Measurements from ENCODE around the gene ROBO3.

The ROBO3 gene

GRCh38 chr11:124846070-124846673, 19.1 kb upstream of the ROBO3 start:
- no peak for DNase-seq

GRCh38 chr11:124859171-124859570, 6.1 kb upstream of the ROBO3 start:
- DNase-seq = no peak

- DNase-seq = no peak
These were observed 3.6 kb upstream of the ROBO3 start for GRCh38 chr11:124861670-124862069.

- no peak for DNase-seq
These were observed 2.0 kb upstream of the ROBO3 start for GRCh38 chr11:124863137-124863825.

GRCh38 chr11:124863826-124864165, 1.4 kb upstream of the ROBO3 start:
- DNase-seq = no peak

- DNase-seq = no peak
These were observed 898 bp upstream of the ROBO3 start for GRCh38 chr11:124864176-124864891.

- DNase-seq = no peak
These were observed 396 bp upstream of the ROBO3 start for GRCh38 chr11:124864892-124865180.

- DNase-seq = no peak
These were observed 945 bp downstream of the ROBO3 start for GRCh38 chr11:124865902-124866851.

GRCh38 chr11:124867700-124868099, 2.5 kb downstream of the ROBO3 start:
- DNase-seq = no peak

- no peak for DNase-seq
These were observed 3.4 kb downstream of the ROBO3 start for GRCh38 chr11:124868331-124869274.

- DNase-seq = no peak
These were observed 4.1 kb downstream of the ROBO3 start for GRCh38 chr11:124869331-124869730.

GRCh38 chr11:124869856-124870387, 4.7 kb downstream of the ROBO3 start:
- DNase-seq = no peak

GRCh38 chr11:124870430-124870829, 5.2 kb downstream of the ROBO3 start:
- DNase-seq = no peak

GRCh38 chr11:124872280-124872679, 7.0 kb downstream of the ROBO3 start:
- no peak for DNase-seq

GRCh38 chr11:124872741-124873140, 7.5 kb downstream of the ROBO3 start:
- DNase-seq = no peak

GRCh38 chr11:124873951-124874350, 8.7 kb downstream of the ROBO3 start:
- DNase-seq = no peak

- DNase-seq = no peak
These were observed 9.5 kb downstream of the ROBO3 start for GRCh38 chr11:124874571-124875255.

GRCh38 chr11:124875401-124875800, 10.2 kb downstream of the ROBO3 start:
- no peak for DNase-seq

GRCh38 chr11:124875943-124876817, 10.9 kb downstream of the ROBO3 start:
- peak; percentile 62 to 77 for DNase-seq

Measured in bone marrow (tissue), 2 donors.